Posterior vena cava (tissue), 2 donors: ENCODE data around the gene LRRC2. TPM values are rescaled to one million over a fixed set of nuclear protein-coding genes. Genes with fewer than 3 reads are reported as not detected.
"Not testable (repeated sequence)": the region's sequence is repeated elsewhere in the genome, so short reads cannot be mapped to it uniquely, and the experiment has no call there.

Source experiments
- DNase-seq: peaks from one replicate; pipeline ENCODE4 v3.0.0-alpha.2; 2020; ENCODE audit warnings: low spot score
- intact Hi-C, 2 donors: fragments of 100-400 bp; cut with DNase I; formaldehyde crosslinking; loops; one replicate each; pipeline versions ENCODE4 v1.14.1 to v1.14.2; 2022 to 2023
- total RNA-seq, 2 donors: library from RNA; stranded (reverse); fragmentation: NEBNext Ultra II Directional; extraction: Animal tissue kit (Norgen Biotek cat#: 25700); gene quantifications; one replicate each; pipeline ENCODE4 v1.2.1, GENCODE V29; 2021
- donor health status: DM: yes; HTN: yes; CAD: no.
- donor health status: DM: yes; HTN: yes; CAD: no.

Gene LRRC2
- total RNA-seq, 2 donors from 2014 or later: 1.9 to 5.7 TPM

GRCh38 chr3:46585799-46586693 is 19.9 kb upstream of the LRRC2 start:
- intact Hi-C loops: no loop called here
- no peak for DNase-seq

DNA sequence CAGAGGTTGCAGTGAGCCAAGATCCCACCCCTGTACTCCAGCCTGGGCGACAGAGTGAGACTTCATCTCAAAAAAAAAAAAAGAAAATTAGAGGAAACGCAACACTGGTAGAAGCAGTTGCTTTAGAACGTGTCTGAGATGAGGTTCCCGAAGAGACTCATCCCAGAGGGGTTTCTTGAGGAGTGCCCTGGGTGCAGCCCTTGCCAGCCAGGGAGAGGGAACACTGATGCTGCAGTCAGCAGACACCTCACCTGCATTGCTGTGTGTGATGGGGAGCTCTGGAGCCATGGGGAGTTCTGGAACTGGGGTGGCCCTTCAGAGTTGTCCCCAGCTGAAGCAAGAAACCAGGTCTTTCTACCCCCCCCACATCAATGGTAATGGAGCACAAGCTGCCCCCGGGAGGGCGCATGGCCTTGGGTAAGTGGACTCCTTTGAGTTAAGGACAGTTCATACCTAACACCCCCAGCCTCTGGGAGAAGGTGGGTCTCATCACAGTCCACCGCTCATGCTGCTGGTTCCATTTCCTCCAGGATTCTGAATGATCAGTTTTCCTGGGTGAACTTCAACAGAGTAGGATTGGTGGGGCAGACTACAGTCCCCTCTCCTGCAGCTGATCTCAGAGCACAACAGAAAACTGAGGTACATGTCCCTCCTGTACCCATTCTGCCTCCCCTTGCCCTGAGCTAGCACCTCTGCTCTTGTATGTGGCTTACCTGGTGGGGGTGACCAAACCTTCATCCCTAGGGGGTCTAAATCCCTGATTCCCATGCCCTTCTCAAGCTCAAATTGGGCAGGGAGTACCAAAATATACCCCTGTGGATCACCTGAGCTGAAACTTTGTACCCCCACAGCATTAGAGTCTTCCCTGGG is 18.7 kb upstream of the LRRC2 start:
- intact Hi-C loops: no loop called here
- DNase-seq: no peak

DNA sequence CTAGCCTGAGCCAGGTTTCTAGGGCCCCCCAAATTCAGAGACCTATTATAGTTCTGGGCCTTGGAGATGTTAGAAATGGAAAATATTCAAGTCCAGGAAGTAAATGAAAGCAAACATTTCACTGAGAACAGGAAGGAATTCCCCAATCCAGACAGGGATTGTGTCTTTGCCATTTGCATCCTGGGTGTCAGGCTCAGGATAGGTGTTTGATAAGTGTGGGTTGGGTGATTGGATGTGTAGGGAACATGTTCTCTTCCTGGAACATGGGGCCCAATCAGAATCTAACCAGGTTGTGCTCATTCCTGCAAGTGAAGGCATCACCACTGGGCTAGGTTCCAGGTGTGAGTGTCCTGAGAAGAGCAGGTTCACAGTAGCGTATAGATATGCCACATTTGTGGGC is 14.6 kb upstream of the LRRC2 start:
- no peak for DNase-seq
- intact Hi-C loops: no loop called here

DNA sequence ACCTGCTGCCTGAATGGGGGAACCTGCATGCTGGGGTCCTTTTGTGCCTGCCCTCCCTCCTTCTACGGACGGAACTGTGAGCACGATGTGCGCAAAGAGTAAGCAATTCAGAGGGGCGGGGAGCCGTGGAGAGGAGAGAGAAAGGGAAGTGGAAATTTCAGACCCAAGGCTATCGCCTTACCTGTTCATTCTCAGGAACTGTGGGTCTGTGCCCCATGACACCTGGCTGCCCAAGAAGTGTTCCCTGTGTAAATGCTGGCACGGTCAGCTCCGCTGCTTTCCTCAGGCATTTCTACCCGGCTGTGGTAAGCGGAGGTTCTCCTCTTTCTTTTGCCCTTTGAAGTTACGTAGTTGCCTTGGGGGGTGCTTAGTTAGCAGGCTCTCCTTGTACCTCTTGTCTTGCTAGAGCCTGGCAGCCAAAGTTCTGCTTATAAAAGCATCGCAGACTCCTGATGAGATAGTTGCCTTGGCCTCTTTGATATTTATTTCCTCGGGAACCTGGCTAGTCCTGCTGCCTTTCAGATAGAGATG is 13.7 kb upstream of the LRRC2 start:
- intact Hi-C loops: no loop called here
- DNase-seq: no peak

DNA sequence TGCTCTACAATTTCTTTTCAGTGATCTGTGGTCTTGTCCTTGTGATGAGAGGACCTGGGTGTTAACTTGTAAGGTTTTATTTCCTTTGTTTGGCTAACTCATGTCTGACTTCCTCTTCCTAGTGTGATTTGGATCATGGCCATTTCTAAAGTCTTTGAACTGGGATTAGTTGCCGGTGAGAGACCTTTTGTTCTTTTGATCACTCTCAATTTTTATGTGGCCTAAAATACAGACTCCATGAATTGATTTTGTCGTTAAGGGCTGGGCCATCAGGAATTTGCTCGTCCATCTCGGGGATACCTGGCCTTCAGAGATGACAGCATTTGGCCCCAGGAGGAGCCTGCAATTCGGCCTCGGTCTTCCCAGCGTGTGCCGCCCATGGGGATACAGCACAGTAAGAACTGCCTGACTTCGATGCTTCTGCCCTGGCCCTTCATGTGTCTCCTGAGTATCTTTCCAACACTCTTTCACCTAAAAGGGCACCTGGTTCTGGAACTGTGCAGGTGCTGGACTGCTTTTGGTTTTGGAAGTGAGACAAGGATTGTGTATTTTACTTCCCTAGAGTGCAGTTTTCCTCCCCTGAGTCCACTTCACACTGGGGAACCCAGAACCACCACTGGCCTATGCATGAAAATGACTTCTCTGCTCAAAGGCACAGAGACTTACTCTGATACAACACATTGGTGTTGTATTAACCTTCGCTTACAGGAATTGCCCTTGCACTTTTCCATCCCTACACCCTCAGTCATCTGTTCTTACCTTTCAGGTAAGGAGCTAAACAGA is 13.1 kb upstream of the LRRC2 start:
- DNase-seq: no peak

GRCh38 chr3:46577580-46578249 is 11.6 kb upstream of the LRRC2 start:
- not testable (repeated sequence) for DNase-seq
- intact Hi-C loops: loop anchor here in 1 of 2 donors (1.0 kb wide), 1 partner anchor 18 kb away; no protein-coding TSS in a partner anchor

More for the DNA sequence above, 13.1 kb upstream of the LRRC2 start:
- intact Hi-C loops: loop anchor here in 1 of 2 donors (1.0 kb wide), 1 partner anchor 20 kb away; no protein-coding TSS in a partner anchor

- no peak for DNase-seq
- intact Hi-C loops: no loop called here
Observed at GRCh38 chr3:46576879-46577278, 10.8 kb upstream of the LRRC2 start.

DNA sequence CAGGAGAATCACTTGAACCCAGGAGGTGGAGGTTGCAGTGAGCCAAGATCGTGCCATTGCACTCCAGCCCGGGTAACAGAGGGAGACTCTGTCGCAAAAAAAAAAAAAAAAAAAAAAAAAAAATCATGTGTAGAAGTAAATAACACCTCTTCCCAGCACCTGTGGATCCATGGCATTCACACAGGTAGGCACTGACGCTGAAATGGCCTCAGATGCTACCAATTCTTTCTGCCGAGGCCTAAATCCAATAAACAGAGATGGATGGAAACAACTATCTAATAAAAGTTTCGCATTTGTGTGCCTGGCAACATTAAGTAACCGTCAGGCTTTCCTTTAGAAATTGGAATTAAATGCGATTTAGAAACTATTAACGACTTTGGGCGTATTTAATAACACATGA is 10.3 kb upstream of the LRRC2 start:
- DNase-seq: no peak
- intact Hi-C loops: no loop called here

- DNase-seq: no peak
- intact Hi-C loops: no loop called here
Observed at GRCh38 chr3:46575577-46576222, 9.6 kb upstream of the LRRC2 start.

GRCh38 chr3:46574881-46575576 is 8.9 kb upstream of the LRRC2 start:
- intact Hi-C loops: no loop called here
- DNase-seq: no peak

DNA sequence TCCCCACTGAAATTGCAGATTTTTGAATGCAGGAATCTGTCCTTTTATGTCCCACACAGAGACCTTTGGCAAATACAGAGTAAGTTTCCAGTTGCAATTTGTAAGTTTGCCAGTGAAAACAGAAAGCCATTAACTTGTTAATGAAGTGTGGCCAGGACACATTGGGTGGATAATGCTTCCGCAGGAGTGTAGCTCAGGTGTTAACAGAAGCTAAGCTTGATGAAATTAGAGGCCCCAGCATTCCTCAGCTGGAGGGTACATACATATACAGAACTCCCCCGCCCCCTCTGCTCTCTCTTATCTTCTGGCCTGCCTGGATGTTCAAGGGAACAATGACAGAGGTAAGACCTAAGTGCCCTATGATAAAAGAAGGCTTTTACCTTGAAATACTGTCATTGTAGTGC is 8.1 kb upstream of the LRRC2 start:
- intact Hi-C loops: no loop called here
- DNase-seq: no peak

GRCh38 chr3:46573701-46574100 is 7.6 kb upstream of the LRRC2 start:
- no peak for DNase-seq
- intact Hi-C loops: no loop called here

GRCh38 chr3:46571684-46572083 is 5.6 kb upstream of the LRRC2 start:
- no peak for DNase-seq
- intact Hi-C loops: no loop called here

- no peak for DNase-seq
- intact Hi-C loops: no loop called here
Observed at GRCh38 chr3:46565607-46566039, 479 bp downstream of the LRRC2 start.

- DNase-seq: no peak
- intact Hi-C loops: no loop called here
Observed at GRCh38 chr3:46565077-46565476, 1.0 kb downstream of the LRRC2 start.

- intact Hi-C loops: no loop called here
- no peak for DNase-seq
Observed at GRCh38 chr3:46564190-46565021, 1.7 kb downstream of the LRRC2 start.

DNA sequence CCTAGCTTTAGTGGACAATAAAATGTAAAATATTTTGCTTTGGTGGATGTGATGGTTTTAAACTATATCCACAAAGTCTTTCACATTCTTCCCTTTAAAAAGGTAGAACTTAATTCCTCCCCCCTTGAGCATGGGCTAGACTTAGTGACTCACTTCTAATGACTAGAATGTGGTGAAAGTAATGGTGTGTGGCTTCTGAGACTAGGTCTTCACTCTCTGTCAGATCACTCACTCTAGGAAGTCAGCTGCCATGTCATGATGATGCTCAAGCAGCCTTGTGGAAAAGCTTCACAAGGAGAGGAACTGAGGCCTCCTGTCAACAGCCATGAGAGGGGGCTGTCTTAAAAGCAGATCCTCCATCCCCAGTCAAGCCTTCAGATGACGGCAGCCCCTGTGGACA is 4.2 kb downstream of the LRRC2 start:
- no peak for DNase-seq
- intact Hi-C loops: no loop called here
